ENCODE results near the gene IFT57. TPM values are rescaled to one million over a fixed set of nuclear protein-coding genes. Genes with fewer than 3 reads are reported as not detected.

IFT57 gene
- total RNA-seq, 1 donor from 2014 or later: 17.6 TPM

- FAIRE-seq: no peak
- Histone ChIP-seq H3K4me3 (ENCODE audit: low read depth, low read length) (no peak overlapping the region), H3K36me3 (ENCODE audit: control insufficient read depth, insufficient read depth, low read length) (no peaks in the 10 kb centered on the region), H3K27me3 (ENCODE audit: control insufficient read depth, insufficient read depth, low read length) (no peaks in the 10 kb centered on the region)
- TF ChIP-seq, protein P1, sequence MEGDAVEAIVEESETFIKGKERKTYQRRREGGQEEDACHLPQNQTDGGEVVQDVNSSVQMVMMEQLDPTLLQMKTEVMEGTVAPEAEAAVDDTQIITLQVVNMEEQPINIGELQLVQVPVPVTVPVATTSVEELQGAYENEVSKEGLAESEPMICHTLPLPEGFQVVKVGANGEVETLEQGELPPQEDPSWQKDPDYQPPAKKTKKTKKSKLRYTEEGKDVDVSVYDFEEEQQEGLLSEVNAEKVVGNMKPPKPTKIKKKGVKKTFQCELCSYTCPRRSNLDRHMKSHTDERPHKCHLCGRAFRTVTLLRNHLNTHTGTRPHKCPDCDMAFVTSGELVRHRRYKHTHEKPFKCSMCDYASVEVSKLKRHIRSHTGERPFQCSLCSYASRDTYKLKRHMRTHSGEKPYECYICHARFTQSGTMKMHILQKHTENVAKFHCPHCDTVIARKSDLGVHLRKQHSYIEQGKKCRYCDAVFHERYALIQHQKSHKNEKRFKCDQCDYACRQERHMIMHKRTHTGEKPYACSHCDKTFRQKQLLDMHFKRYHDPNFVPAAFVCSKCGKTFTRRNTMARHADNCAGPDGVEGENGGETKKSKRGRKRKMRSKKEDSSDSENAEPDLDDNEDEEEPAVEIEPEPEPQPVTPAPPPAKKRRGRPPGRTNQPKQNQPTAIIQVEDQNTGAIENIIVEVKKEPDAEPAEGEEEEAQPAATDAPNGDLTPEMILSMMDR (IDR thresholded peaks at IDR 0.05; ENCODE audit: insufficient read depth, low read length, severe bottlenecking): no peak
- peak; percentile 94 for DNase-seq (ENCODE audit: low read depth)
Observed at GRCh38 chr3:108127301-108127988, 94.8 kb downstream of the IFT57 start.

DNA sequence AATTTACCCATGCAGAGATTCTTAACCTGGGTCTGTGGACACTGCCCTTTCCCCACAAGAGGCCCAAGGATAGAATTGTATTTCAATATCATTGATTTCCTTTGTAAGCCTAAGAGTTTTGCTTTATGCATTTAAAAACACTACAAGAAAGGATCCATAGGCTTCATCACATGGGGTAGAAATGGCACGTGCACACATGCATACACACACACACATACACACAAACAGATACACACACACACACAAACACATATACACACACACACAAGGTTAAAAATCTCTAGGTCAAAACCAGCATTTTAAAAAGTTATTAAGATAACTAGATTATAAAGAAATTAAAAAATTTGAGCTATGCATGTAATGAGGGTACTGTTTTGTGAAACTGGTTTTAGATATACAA lies 95.9 kb downstream of the IFT57 start:
- DNase-seq (ENCODE audit: low read depth) (no peak), FAIRE-seq (no peak)
- Histone ChIP-seq H3K4me3 (ENCODE audit: low read depth, low read length) (no peak overlapping the region), H3K27me3 (ENCODE audit: control insufficient read depth, insufficient read depth, low read length) (no peaks in the 10 kb centered on the region), H3K36me3 (ENCODE audit: control insufficient read depth, insufficient read depth, low read length) (no peaks in the 10 kb centered on the region)
- TF ChIP-seq, protein P1 (IDR thresholded peaks at IDR 0.05; ENCODE audit: insufficient read depth, low read length, severe bottlenecking): no peak

DNA sequence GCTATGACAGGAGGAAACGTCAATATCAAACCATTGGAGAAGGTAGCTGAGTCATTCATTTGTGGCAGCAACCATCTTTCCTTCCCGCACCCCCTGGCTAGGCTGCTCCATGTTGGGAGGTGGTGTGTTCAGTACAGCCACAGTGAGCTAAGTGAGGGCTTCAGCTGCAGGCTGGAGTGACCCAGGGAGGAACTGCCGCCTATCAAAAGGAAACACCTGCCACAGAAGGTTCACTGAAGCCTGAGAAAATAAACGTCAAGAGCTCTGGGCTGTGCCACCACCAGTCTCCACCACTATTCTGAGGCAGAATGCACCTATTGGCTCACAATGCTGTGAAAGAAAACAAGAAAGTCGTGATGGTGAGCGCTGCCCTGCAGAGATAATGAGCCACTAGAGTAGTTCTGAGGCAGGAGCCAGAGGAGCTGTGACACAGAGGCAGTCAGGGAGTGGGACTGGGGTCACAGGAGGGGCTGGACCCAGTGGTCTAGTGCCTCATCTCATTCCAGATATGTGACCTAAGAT lies 96.6 kb downstream of the IFT57 start:
- FAIRE-seq (no peak), DNase-seq (ENCODE audit: low read depth) (no peak)
- Histone ChIP-seq H3K4me3 (ENCODE audit: low read depth, low read length) (no peak overlapping the region), H3K36me3 (ENCODE audit: control insufficient read depth, insufficient read depth, low read length) (no peaks in the 10 kb centered on the region), H3K27me3 (ENCODE audit: control insufficient read depth, insufficient read depth, low read length) (no peaks in the 10 kb centered on the region)
- TF ChIP-seq, protein P1 (IDR thresholded peaks at IDR 0.05; ENCODE audit: insufficient read depth, low read length, severe bottlenecking): no peak

DNA sequence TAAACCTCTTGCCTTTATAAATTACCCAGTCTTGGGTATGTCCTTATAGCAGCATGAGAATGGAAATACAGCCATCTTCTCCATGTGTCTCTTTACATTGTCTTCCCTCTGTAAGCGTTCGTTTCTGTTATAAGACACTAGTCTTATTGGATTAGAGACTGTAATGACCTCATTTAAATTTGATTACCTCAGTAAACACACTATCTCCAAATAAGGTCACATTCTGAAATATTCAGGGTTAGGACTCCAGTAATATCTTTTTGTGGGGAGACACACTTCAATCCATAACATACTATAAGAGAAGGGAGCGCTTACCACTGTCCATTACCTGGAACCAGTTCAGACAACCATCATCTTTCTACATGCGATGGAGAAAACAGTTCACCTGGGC lies 97.1 kb downstream of the IFT57 start:
- no peaks in the 10 kb centered on the region for H3K27me3 ChIP-seq (ENCODE audit: control insufficient read depth, insufficient read depth, low read length)
- no peak for DNase-seq (ENCODE audit: low read depth)
- H3K4me3 ChIP-seq (ENCODE audit: low read depth, low read length): no peak overlapping the region
- no peak for FAIRE-seq
- TF ChIP-seq, protein P1 (IDR thresholded peaks at IDR 0.05; ENCODE audit: insufficient read depth, low read length, severe bottlenecking): no peak
- H3K36me3 ChIP-seq (ENCODE audit: control insufficient read depth, insufficient read depth, low read length): no peaks in the 10 kb centered on the region

- no peak for FAIRE-seq
Observed at GRCh38 chr3:108124337-108125152, 97.7 kb downstream of the IFT57 start.

More at GRCh38 chr3:108124337-108125152, 97.7 kb downstream of the IFT57 start:
- no peaks in the 10 kb centered on the region for H3K36me3 ChIP-seq (ENCODE audit: control insufficient read depth, insufficient read depth, low read length)
- DNase-seq (ENCODE audit: low read depth): no peak
- H3K27me3 ChIP-seq (ENCODE audit: control insufficient read depth, insufficient read depth, low read length): no peaks in the 10 kb centered on the region
- TF ChIP-seq, protein P1 (IDR thresholded peaks at IDR 0.05; ENCODE audit: insufficient read depth, low read length, severe bottlenecking): no peak
- H3K4me3 ChIP-seq (ENCODE audit: low read depth, low read length): no peak overlapping the region

Measured in bronchial epithelial cell (primary cell).